GM12878 (cell line): ENCODE data around the gene TMEM196.
A peak's percentile ranks its signal among the peaks of the same experiment; 100 is the strongest.

Source experiments
- MXI1 ChIP-seq: fragments of 150-350 bp; IDR thresholded peaks from 2 replicates; pipeline ENCODE4 v1.6.1; 2011; ENCODE audit warnings: low read depth, mild to moderate bottlenecking, inconsistent platforms, low read length, improper control_type of control experiment
- POLR2AphosphoS5 ChIP-seq: IDR thresholded peaks from 2 replicates; pipeline ENCODE4 v1.6.1; 2011; ENCODE audit warnings: mild to moderate bottlenecking, low read length, inconsistent platforms

DNA sequence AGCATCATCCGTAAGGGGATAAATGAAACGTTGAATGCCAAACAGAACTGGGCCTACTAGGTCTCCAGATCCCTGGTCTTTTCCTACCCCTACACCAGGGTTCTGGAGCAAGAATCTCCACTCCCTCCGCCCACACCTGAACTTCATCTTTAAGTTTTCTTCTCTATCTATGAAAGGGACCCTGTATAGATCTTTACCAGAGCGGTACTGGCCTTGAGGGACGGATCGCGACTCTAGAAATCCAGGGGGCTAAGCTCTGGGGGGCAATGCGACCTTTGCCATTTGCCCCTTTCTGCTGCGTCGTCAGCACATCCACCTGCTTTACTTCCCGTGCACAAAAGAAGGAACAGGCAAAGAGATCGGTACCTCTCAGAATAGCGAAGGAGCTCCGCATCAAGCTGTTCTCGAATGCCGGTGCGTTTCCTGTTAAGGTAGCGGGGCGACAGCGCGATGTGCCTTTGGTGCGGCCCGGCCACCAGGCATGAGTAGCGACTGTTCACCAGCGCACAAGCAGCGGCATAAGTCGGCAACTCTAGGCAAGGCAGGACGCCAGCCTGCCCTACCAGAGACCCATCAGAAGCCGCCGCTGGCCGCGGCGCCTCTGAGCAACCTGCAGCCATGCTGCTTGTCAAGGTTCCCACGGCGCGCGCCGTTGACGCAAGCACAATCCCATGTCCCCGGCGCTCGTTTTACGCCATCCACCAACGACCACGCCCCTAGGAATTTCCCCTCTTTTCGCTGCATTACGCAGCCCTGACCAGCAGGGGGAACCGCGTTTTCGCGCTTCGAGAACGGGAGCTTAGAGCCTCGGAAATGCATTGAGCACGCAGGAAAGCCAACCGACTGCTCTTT, 64.8 kb downstream of the TMEM196 start, which contains the start of gene POLR1F:
- TF ChIP-seq POLR2AphosphoS5 (peak; percentile 96), MXI1 (peak; percentile 99)
